Stimulated activated CD4-positive, alpha-beta T cell treated with anti-CD3 and anti-CD28 coated beads, Interleukin-2, amount 100 ng/mL, for 24 hours (primary cell): ENCODE data around the gene WDR7.

Experiments used
- DNase-seq, 2 donors: peaks; one replicate each; pipeline ENCODE4 v3.0.0-alpha.2; 2020

WDR7 gene

DNA sequence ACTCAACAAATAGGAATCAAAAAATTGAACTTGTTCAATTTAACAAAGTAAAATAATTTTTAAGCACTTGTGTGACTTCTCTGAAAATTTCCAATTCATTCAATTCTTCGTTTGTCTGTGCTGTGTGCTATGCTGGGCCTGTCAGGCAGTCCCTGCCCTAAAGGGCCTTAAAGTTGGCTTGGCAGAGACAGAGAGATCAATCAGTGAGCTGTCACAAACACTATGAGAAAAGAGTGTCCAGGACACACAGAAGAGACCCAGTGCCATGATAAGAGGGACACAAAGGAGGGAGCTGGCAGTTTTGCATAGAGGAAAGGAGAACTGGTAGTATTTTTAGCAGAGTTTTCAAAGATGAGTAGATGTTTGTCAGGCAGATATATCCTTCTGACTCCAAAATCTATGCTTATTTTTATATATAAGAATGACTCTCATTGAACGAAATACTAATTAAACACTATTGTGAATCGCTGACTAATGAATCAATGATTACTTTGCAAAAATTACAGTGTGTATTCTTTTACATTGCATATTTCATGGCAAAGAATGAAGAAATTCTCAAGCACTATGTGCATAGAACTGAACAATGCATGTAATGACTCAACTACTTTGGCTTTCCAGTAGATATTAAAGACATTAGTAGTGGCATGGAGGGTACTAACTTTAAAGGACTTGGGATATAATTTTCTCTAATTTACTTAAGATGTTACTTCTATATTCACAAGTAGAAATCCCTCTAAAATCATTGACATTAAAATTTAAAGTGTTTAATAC lies 302.5 kb downstream of the WDR7 start:
- DNase-seq: no peak

DNA sequence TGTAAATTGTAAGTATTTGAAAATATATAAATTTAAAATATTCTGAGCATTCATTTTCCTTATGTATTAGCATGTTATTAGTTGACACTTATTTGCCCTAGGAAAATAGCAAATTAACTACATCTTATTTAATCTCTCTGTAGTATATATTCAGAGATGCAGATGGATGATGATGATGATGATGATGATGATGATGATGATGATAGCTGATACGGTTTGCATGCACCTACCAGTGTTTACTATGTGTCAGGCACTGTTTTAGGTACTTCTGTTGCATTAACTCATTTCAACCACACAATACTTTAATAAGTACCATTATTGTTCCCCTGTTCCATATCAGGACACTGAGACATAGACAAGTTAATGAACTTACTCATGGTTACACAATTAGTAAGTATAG lies 304.3 kb downstream of the WDR7 start:
- DNase-seq: no peak

GRCh38 chr18:56959120-56959519 lies 308.0 kb downstream of the WDR7 start:
- DNase-seq: no peak

DNA sequence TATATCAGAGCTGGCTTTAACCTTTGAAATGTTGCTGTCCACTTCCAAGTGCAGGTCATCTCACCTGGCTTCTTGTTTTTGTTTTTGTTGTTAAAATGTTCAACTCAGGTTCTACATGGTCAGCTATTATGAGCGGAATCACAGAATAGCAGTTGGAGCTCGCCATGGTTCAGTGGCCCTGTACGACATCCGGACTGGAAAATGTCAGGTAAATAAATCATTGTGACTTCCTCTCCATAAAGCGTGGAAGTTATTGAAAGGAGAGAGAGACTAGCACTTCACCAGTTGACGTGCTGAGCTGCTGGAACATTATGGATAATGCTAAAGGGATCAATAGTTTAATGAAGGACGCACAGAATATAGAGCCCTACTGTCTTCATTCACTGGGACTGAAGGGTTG lies 311.2 kb downstream of the WDR7 start:
- DNase-seq: no peak

GRCh38 chr18:56967035-56967434 lies 315.9 kb downstream of the WDR7 start:
- no peak for DNase-seq

- no peak for DNase-seq
Observed at GRCh38 chr18:56973487-56973886, 322.3 kb downstream of the WDR7 start.

DNA sequence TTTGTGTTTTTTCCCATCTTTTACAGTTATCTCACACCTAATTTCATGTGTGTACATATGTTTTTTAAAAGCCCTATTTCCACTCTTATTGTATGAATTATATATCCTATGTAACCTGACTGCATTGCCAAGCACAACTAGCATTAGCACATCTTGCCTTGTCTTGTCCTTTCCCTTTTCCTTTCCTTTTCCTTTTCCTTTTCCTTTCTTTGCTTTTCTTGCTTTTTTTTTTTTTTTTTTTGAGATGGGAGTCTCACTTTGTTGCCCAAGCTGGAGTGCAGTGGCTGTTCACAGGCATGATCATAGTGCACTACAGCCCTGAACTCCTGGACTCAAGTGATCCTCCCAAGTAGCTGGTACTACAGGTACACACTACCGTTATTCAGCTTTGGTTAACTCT lies 323.0 kb downstream of the WDR7 start:
- no peak for DNase-seq

DNA sequence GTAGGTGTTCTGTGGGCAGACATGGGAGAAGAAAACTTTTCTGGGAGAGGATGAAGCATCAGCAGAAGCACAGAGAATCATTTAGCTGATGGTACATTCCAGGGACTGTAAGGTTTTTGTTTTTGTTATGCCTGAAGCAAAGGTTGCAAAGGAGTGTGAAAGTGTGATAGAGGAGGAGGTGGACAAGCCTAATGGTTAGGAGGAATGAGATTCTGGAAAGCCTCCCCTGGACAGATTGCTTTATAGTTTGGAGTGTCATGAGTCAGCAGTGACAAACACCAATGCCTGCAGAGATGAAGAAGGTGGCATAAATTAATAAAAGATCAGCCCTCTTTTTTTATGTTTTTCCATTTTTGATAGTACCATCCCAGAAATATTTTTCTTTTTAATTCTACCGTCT lies 324.1 kb downstream of the WDR7 start:
- DNase-seq: no peak

DNA sequence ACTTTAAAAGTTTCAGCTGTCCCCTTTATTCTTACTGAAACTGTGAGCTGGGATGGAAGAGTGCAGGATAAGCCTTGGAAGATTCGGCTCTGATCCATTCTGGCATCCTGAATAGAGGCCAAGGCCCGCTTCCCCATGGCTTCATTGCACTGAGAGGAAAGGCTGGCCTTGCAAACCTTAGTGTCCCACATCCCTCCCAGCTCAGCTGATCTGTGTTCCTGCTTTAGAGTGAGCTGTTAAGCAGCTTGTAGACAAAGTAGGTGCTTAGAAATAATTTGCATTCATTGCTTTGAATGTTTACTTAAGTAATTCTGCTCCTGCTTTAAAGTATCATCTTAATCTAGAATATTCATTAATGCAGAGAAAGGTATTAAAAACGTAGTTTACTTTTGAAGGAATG lies 326.1 kb downstream of the WDR7 start:
- no peak for DNase-seq

DNA sequence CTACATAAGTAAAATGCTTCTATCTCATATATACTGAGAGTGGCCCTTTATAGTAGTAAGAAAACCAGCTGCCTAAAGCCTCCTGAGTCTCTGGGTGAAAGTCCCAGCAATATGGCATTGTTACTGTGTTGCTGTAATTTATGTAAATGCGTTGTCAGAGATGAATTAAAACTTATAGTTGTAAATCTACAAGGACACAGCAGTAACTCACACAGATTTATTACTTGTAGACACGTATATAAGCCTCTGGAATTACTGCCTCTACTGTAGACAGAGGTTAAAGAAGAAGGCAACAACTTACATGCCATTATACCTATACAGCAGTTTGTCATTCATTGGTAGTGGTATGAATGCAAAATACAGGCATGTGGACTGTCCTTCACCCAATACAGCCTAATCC lies 326.6 kb downstream of the WDR7 start:
- DNase-seq: no peak

DNA sequence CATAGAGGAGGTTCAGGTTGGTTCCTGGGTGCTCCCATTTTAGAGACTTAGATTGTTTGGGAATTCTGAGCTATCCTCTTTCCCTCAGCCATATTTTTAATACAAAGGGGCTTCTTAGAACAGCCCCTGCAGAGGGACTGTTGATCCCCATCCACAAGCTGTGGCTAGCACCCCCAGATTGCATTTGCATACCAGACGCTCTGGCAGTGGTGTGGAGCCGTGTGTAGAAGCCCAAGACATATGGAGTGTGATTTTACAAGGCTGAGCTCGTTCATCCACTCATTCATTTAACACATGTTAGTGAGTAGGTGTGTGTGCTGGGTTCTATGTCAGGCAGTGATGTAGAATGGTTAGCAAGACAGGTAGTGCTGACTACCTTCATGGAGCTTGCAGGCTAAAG lies 329.0 kb downstream of the WDR7 start:
- no peak for DNase-seq

DNA sequence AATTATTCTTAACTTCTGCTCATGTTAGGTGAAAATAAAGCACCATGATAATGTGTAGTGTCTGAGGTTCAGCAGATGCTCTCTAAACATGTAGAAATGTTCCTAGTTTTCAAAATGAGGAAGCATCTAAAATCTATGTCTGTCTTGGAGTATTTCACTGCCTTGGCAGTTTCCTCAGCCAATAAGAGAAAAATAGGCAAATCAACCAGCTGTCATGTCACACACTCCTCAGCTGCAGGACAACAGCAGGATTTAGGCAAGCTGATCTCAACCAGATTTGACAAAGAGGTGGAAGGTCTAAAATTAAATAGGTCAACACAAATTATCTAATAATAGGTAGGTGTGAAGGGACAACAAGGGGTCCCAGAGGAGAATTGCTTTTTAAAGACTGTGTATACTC lies 331.6 kb downstream of the WDR7 start:
- DNase-seq: no peak

DNA sequence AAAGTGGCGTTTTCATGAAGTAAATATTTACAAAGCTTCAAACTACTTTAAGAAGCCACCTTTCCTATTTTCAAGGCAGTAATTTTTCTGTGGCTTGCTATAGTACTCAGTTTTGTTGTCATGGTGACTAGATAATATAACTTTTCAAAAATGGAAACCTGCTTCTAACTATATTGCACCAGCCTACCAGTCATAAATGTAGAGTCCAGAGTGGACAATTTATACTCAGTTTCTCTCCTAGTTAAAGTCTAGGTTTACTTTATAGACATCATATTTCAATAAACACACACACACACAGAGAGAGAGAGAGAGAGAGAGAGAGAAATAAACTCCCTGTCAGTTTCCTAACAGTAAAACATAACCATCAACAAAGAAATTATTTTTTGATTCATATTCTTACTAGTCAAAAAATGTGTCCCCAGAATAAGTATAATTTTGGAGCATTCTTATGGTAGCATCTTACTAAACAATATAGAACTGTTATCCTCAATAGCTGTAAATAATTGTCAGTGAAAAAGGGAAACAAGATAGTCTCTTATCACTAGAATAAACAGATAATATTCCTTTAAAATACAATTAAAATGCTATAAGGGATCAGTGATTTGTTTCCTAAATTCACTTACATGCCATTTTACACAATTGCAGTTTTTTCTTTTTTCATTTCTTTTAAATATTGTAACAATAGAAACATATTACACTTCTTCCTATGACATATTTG lies 332.3 kb downstream of the WDR7 start:
- no peak for DNase-seq

- no peak for DNase-seq
Observed at GRCh38 chr18:56984731-56985130, 333.6 kb downstream of the WDR7 start.

- no peak for DNase-seq
Observed at GRCh38 chr18:56986829-56987228, 335.7 kb downstream of the WDR7 start.

DNA sequence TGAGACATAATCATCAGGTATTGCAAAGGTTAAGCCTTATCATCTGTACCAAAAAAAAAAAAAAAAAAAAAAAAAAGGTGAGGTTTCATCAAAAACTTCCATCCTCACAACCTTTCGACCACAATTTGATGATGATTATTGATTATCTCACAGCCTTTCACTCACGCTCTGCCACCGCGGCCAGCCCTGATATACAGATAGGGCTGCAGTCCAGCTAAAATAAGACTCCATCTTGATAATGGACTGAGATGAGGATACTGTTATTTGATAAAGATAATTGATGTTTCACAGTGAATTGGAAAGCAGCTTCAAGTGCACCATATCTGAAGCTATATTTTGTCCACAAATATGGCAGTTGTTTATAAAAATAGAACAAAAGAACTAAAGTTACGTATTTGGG lies 336.1 kb downstream of the WDR7 start:
- DNase-seq: no peak

DNA sequence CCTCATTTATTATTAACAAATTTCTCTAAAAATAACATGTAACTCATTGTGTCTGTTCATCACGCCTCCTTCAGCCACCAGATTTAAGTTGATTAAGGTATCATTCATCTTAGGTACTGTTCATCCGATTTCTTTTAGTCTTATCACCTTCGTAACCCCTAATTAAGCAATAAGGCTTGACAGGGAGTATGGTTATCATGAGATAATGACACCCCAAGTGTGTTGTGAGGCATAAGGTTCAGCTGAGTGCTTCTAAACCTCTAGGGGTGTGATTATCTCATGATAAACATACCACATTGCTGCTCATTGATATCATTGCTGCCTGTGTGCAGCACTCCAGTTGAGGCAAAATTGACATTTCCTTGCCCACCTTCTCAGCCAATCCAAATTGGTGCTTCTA lies 336.9 kb downstream of the WDR7 start:
- no peak for DNase-seq

DNA sequence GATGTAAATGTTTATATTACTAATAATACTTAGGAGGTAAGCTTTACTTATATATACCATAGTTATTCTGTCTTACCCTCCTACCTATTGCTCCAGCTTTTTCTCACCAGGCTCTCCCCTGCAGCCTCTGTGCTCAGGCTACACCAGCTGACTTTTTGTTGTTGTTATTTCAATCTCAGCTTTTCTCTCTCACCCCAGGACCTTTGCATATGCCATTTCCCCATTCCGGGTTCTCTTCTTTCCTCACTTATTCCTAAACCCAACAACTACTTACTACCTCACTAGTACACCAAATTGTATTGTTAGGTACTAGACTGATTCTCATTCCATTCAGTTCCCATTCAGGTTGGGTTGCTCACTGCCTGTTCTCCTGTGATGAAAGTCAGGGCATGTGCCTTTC lies 339.5 kb downstream of the WDR7 start:
- no peak for DNase-seq

GRCh38 chr18:56992777-56993176 lies 341.6 kb downstream of the WDR7 start:
- no peak for DNase-seq

- DNase-seq: no peak
Observed at GRCh38 chr18:56995579-56996188, 344.5 kb downstream of the WDR7 start.

- no peak for DNase-seq
Observed at GRCh38 chr18:56997200-56997599, 346.0 kb downstream of the WDR7 start.

- DNase-seq: no peak
Observed at GRCh38 chr18:56999823-57000222, 348.7 kb downstream of the WDR7 start.

GRCh38 chr18:57002627-57003026 lies 351.5 kb downstream of the WDR7 start:
- DNase-seq: no peak

DNA sequence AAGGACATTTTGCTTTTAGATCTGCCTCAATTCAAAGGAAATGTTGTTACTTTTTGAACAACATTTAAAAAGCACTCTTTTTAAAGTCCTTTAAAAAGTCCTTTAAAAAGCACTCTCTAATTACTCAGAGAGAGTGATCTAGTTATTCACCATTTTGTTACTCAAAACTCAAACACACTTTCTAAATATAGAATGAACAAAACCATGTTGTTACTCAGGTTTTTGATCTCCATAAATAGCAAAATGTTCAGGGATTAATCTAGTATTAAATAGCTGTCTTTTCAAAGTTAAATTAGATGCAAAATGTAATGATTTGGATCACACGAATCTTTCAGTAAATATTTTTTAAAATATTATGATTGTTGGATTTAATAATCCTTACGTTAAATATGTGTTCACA lies 352.2 kb downstream of the WDR7 start:
- no peak for DNase-seq
